Keratinocyte (primary cell): ENCODE data around the gene ASF1B. TPM values are rescaled to one million over a fixed set of nuclear protein-coding genes. Genes with fewer than 3 reads are reported as not detected.

Source experiments
- DNase-seq: peaks from one replicate; pipeline ENCODE4 v3.0.0-alpha.2; 2011; ENCODE audit warnings: low read depth, missing footprints, low spot score
- FAIRE-seq: peaks from 2 replicates; lab custom pipeline; 2011; peaks lifted over from hg19 to GRCh38; lab: Jason Lieb, UNC
- H2AFZ ChIP-seq: 2 replicates; pipeline ENCODE4 v1.6.0; 2012; ENCODE audit warnings: low read length, control low read depth, inconsistent platforms; ENCODE audit not compliant: control insufficient read depth
- H3K27ac ChIP-seq: 2 replicates; pipeline ENCODE4 v1.5.1; 2011; ENCODE audit warnings: low read length; ENCODE audit not compliant: control insufficient read depth, insufficient read depth
- H3K27me3 ChIP-seq: 3 replicates; pipeline ENCODE4 v1.6.0; 2011; ENCODE audit warnings: low read length; ENCODE audit not compliant: control insufficient read depth, insufficient read depth; ENCODE audit errors: extremely low read depth
- H3K36me3 ChIP-seq, 2 experiments: 2 replicates in 1 of 2; 3 replicates in 1 of 2; pipeline ENCODE4 v1.5.1; 2011; ENCODE audit warnings: low read length in 2 of 2, mild to moderate bottlenecking in 1 of 2; ENCODE audit not compliant: control insufficient read depth in 2 of 2, insufficient read depth in 2 of 2; ENCODE audit errors: extremely low read depth in 1 of 2
- H3K4me1 ChIP-seq: 3 replicates; pipeline ENCODE4 v1.5.1; 2011; ENCODE audit warnings: low read length; ENCODE audit not compliant: control insufficient read depth, insufficient read depth; ENCODE audit errors: extremely low read depth
- H3K4me2 ChIP-seq: 3 replicates; pipeline ENCODE4 v1.6.0; 2011; ENCODE audit warnings: low read depth, low read length; ENCODE audit not compliant: control insufficient read depth, insufficient read depth; ENCODE audit errors: extremely low read depth
- H3K4me3 ChIP-seq, 3 experiments: fragments of 200-600 bp in 1 of 3; sonication (generic) in 1 of 3; 2 replicates in 2 of 3; 3 replicates in 1 of 3; pipeline ENCODE4 v1.5.1; 2011 to 2016; ENCODE audit warnings: low read length in 3 of 3, mild to moderate bottlenecking in 3 of 3, control low read depth in 2 of 3, inconsistent platforms in 1 of 3, low read depth in 1 of 3, mixed read lengths in 1 of 3, mixed run types in 1 of 3, moderate library complexity in 1 of 3; ENCODE audit not compliant: control insufficient read depth in 2 of 3, insufficient read depth in 2 of 3; ENCODE audit errors: extremely low read depth in 1 of 3
- H3K79me2 ChIP-seq: 2 replicates; pipeline ENCODE4 v1.6.0; 2012; ENCODE audit warnings: low read length; ENCODE audit not compliant: control insufficient read depth, insufficient read depth
- H3K9ac ChIP-seq: 3 replicates; pipeline ENCODE4 v1.6.0; 2011; ENCODE audit warnings: low read length; ENCODE audit not compliant: control insufficient read depth, insufficient read depth; ENCODE audit errors: extremely low read depth
- H3K9me1 ChIP-seq: 3 replicates; pipeline ENCODE4 v1.6.0; 2011; ENCODE audit warnings: low read length; ENCODE audit not compliant: control insufficient read depth, insufficient read depth; ENCODE audit errors: extremely low read depth
- H3K9me3 ChIP-seq: 2 replicates; pipeline ENCODE4 v1.5.1; 2012; ENCODE audit warnings: low read depth, low read length; ENCODE audit not compliant: control insufficient read depth
- H4K20me1 ChIP-seq: 3 replicates; pipeline ENCODE4 v1.6.0; 2011; ENCODE audit warnings: low read length; ENCODE audit not compliant: control insufficient read depth, insufficient read depth; ENCODE audit errors: extremely low read depth
- CTCF ChIP-seq, 3 experiments: IDR thresholded peaks in 1 of 3; conservative IDR thresholded peaks in 1 of 3; optimal IDR thresholded peaks in 1 of 3; 2 replicates in 2 of 3; 3 replicates in 1 of 3; pipeline versions ENCODE3 to v1.5.1; 2011; ENCODE audit warnings: low read length in 3 of 3, mild to moderate bottlenecking in 3 of 3, moderate library complexity in 2 of 3, control low read depth in 1 of 3, inconsistent platforms in 1 of 3; ENCODE audit not compliant: insufficient read depth in 2 of 3; ENCODE audit errors: extremely low read depth in 1 of 3
- EZH2 ChIP-seq: IDR thresholded peaks from one replicate; pipeline ENCODE4 v1.6.1; 2012; ENCODE audit warnings: inconsistent platforms, mild to moderate bottlenecking, low read length, moderate library complexity
- dilution Hi-C: fragments of 300-500 bp; cut with MboI; formaldehyde crosslinking; loops from one replicate; pipeline ENCODE4 v1.7.0; 2020; ENCODE audit warnings: low sequenced_read_pairs; ENCODE audit not compliant: extremely low pct_ligation_motif_present
- polyA plus RNA-seq, 5 experiments: library from polyadenylated mRNA; depleted of rRNA in 3 of 5; stranded (reverse) in 3 of 5; stranded (forward) in 1 of 5; unstranded in 1 of 5; fragments of >200 nt; gene quantifications; 1 replicate in 1 of 5; 2 replicates in 3 of 5; 3 replicates in 1 of 5; pipeline versions ENCODE4 v1.2.1 to v1.2.3, GENCODE V29; 2011 to 2012; ENCODE audit warnings: missing spikeins in 2 of 5, low read depth in 1 of 5, low replicate concordance in 1 of 5

Gene ASF1B
- polyA plus RNA-seq, 1 donor (not counting 4 experiments of a cell fraction or from before 2014, with no cell fraction given), result 7.8 TPM

GRCh38 chr19:14082675-14082960 lies 53.8 kb downstream of the ASF1B start:
- Histone ChIP-seq H3K4me1 (peaks cover 14% of the 10 kb centered on the region), H3K9ac (no peak overlapping the region), H3K4me3 (no peak overlapping the region), H3K4me2 (no peak overlapping the region), H3K79me2 (no peaks in the 10 kb centered on the region), H3K27ac (no peak overlapping the region), H3K36me3 (no peaks in the 10 kb centered on the region), H3K9me1 (no peaks in the 10 kb centered on the region), H3K9me3 (no peaks in the 10 kb centered on the region), H3K27me3 (no peaks in the 10 kb centered on the region), H4K20me1 (no peaks in the 10 kb centered on the region), H2AFZ (no peak overlapping the region)
- dilution Hi-C loops, result no loop called here
- no peak for FAIRE-seq
- no peak for DNase-seq
- TF ChIP-seq EZH2 (no peak), CTCF (optimal IDR thresholded peaks at IDR 0.05 in 1 of 3, IDR thresholded peaks at IDR 0.05 in 1 of 3, conservative IDR thresholded peaks at IDR 0.05 in 1 of 3; ENCODE audit: extremely low read depth in 1 of 3, insufficient read depth in 2 of 3, low read length in 3 of 3) (no peak)

GRCh38 chr19:14081797-14082674 lies 54.4 kb downstream of the ASF1B start:
- dilution Hi-C loops, result no loop called here
- peak overlapping the region; percentile 88 for H3K27ac ChIP-seq
- H3K4me3 ChIP-seq, result peak overlapping the region; percentile 52 to 86 (median 74)
- DNase-seq (no peak), FAIRE-seq (no peak)
- no peaks in the 10 kb centered on the region for H3K9me3 ChIP-seq
- H2AFZ ChIP-seq, result peak overlapping the region; percentile 59
- no peaks in the 10 kb centered on the region for H4K20me1 ChIP-seq
- peaks cover 14% of the 10 kb centered on the region for H3K4me1 ChIP-seq
- H3K27me3 ChIP-seq, result no peaks in the 10 kb centered on the region
- no peaks in the 10 kb centered on the region for H3K79me2 ChIP-seq
- H3K4me2 ChIP-seq, result peak overlapping the region; percentile 90
- peak overlapping the region; percentile 76 for H3K9ac ChIP-seq
- no peaks in the 10 kb centered on the region for H3K9me1 ChIP-seq
- H3K36me3 ChIP-seq, result no peaks in the 10 kb centered on the region
- no peak for TF ChIP-seq EZH2
- TF ChIP-seq CTCF (optimal IDR thresholded peaks at IDR 0.05 in 1 of 3, IDR thresholded peaks at IDR 0.05 in 1 of 3, conservative IDR thresholded peaks at IDR 0.05 in 1 of 3; ENCODE audit: extremely low read depth in 1 of 3, insufficient read depth in 2 of 3, low read length in 3 of 3), result no peak
